NCI-H1417 (cell line): Measurements from ENCODE around the gene C5AR1.
"Not testable (repeated sequence)": the region's sequence is repeated elsewhere in the genome, so short reads cannot be mapped to it uniquely, and the experiment has no call there.

Experiments
- DNase-seq, 3 experiments: peaks; one replicate each; lab custom pipeline; 2025; lab: John Stamatoyannopoulos, UW

C5AR1 gene

GRCh38 chr19:47365455-47365854, 55.8 kb downstream of the C5AR1 start:
- DNase-seq: not testable (repeated sequence)

GRCh38 chr19:47370045-47370611, 60.5 kb downstream of the C5AR1 start:
- no peak for DNase-seq

GRCh38 chr19:47371261-47371660, 61.6 kb downstream of the C5AR1 start:
- DNase-seq: no peak
